HG02571 (cell line): ENCODE results near the gene DMAC1.

Source experiments
- ATAC-seq: cut with Tn5 transposase; IDR thresholded peaks from one replicate; pipeline ENCODE4 v1.9.1; 2021; ENCODE audit warnings: mild to moderate bottlenecking, moderate library complexity; ENCODE audit not compliant: unreplicated experiment

The DMAC1 gene

GRCh38 chr9:7783635-7784063 lies 15.9 kb downstream of the DMAC1 start:
- ATAC-seq: no peak

- ATAC-seq: no peak
Observed at GRCh38 chr9:7782400-7783120, 17.0 kb downstream of the DMAC1 start.

- no peak for ATAC-seq
Observed at GRCh38 chr9:7780261-7780988, 19.2 kb downstream of the DMAC1 start.

GRCh38 chr9:7778851-7779600 lies 20.6 kb downstream of the DMAC1 start:
- ATAC-seq: no peak

GRCh38 chr9:7777771-7778170 lies 21.8 kb downstream of the DMAC1 start:
- no peak for ATAC-seq

GRCh38 chr9:7770111-7770510 lies 29.5 kb downstream of the DMAC1 start:
- no peak for ATAC-seq

- ATAC-seq: no peak
Observed at GRCh38 chr9:7762600-7762999, 37.0 kb downstream of the DMAC1 start.

GRCh38 chr9:7760014-7760415 lies 39.6 kb downstream of the DMAC1 start:
- ATAC-seq: no peak

GRCh38 chr9:7756088-7756487 lies 43.5 kb downstream of the DMAC1 start:
- peak; percentile 99 for ATAC-seq

GRCh38 chr9:7752481-7752880 lies 47.1 kb downstream of the DMAC1 start:
- ATAC-seq: no peak
